ENCODE measurements around the gene HDAC4. TPM values are rescaled to one million over a fixed set of nuclear protein-coding genes. Genes with fewer than 3 reads are reported as not detected.

Gene HDAC4
- total RNA-seq, 2 experiments from 2014 or later = 22.6 to 24.5 TPM

DNA sequence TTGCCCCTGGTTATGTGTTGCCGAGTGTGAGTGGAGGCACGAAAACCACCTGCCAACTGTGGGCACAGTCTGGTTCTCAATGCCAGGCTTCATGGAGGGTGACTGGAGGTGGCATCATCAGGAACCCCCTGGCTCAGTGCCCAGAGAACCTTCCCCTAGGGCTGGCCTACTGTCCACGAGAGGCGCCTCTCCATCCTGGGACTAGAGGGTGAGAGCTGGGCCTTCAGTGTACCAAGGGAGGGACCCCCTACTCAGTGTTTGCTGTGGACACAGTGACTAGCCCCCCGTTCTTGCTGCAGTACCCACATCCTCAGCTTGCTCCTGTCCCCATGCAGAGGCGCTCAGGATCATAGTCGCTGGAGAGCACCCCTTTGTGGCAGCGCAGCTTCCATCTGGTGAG lies 202.6 kb downstream of the HDAC4 start:
- H3K27ac Mint-ChIP-seq = no peak overlapping the region
- POLR2A ChIA-PET = no interaction called here

DNA sequence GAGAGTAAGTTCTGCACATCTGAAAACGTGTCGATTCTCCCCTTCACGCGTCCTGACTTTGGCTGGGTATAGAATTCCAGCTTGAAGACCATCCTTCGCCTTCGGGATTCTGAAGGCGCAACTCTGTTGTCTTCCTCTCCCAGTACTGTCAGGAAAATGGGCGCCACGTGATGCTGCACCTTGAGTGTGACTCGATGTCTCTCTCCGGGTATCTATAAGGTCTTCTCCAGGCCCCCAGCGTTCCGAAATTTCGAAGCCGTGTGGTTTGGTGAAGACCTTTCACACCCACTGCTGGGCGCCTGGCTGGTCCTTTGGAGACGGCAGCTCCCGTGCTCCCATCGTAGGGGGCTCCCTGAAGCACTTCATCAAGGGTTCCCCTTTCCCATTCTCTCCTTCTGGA lies 203.7 kb downstream of the HDAC4 start:
- peaks cover 10% of the 10 kb centered on the region for H3K4me1 Mint-ChIP-seq (ENCODE audit: low read depth)
- ChIA-PET POLR2A (no interaction called here), CTCF (no interaction called here)
- H3K27ac Mint-ChIP-seq = no peak overlapping the region
- no peak for ATAC-seq
- no peaks in the 10 kb centered on the region for H3K36me3 Mint-ChIP-seq (ENCODE audit: low read depth)
- no peak for DNase-seq
- no peaks in the 10 kb centered on the region for H3K27me3 Mint-ChIP-seq
- H3K4me3 Mint-ChIP-seq = no peak overlapping the region
- TF ChIP-seq, protein P1, sequence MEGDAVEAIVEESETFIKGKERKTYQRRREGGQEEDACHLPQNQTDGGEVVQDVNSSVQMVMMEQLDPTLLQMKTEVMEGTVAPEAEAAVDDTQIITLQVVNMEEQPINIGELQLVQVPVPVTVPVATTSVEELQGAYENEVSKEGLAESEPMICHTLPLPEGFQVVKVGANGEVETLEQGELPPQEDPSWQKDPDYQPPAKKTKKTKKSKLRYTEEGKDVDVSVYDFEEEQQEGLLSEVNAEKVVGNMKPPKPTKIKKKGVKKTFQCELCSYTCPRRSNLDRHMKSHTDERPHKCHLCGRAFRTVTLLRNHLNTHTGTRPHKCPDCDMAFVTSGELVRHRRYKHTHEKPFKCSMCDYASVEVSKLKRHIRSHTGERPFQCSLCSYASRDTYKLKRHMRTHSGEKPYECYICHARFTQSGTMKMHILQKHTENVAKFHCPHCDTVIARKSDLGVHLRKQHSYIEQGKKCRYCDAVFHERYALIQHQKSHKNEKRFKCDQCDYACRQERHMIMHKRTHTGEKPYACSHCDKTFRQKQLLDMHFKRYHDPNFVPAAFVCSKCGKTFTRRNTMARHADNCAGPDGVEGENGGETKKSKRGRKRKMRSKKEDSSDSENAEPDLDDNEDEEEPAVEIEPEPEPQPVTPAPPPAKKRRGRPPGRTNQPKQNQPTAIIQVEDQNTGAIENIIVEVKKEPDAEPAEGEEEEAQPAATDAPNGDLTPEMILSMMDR (IDR thresholded peaks at IDR 0.05) = no peak
- intact Hi-C loops (cut with micrococcal nuclease) = no loop called here
- no peaks in the 10 kb centered on the region for H3K9me3 Mint-ChIP-seq

More for the DNA sequence above, 202.6 kb downstream of the HDAC4 start:
- peaks cover 10% of the 10 kb centered on the region for H3K4me1 Mint-ChIP-seq (ENCODE audit: low read depth)
- CTCF ChIA-PET = no interaction called here
- DNase-seq (no peak), ATAC-seq (no peak)
- no peak overlapping the region for H3K4me3 Mint-ChIP-seq
- H3K27me3 Mint-ChIP-seq = no peaks in the 10 kb centered on the region
- TF ChIP-seq, protein P1 (IDR thresholded peaks at IDR 0.05) = no peak
- H3K36me3 Mint-ChIP-seq (ENCODE audit: low read depth) = no peaks in the 10 kb centered on the region
- no peaks in the 10 kb centered on the region for H3K9me3 Mint-ChIP-seq
- intact Hi-C loops (cut with micrococcal nuclease) = no loop called here

DNA sequence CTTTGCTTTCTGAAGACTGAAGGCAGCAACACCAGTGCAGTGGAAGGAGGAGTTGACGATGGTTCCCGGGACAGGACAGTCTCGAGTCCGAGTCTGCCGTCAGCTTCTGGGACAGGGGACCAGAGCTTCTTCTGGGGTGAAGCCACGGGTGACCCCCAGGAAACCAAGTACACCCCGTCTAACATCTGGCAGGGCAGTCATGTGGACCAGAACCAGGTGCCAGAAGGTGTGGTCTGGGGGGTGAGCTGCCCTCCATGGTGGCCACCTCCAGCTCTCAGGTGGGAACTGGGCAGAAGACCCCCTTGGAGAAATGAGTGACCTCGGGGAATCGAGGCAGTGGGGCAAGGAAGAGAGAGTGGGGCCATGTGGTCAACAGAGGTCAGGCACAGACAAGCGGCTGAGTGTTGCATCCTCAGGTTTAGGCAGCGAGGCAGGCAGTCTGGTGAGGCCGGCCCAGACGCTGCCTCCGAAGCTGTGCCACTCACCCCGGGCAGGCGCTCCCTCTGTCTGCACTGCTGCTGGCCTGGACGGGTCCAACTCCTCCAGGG lies 204.3 kb downstream of the HDAC4 start:
- Mint-ChIP-seq H3K27ac (no peak overlapping the region), H3K9me3 (no peaks in the 10 kb centered on the region), H3K27me3 (no peaks in the 10 kb centered on the region), H3K4me3 (no peak overlapping the region), H3K4me1 (ENCODE audit: low read depth) (peaks cover 7% of the 10 kb centered on the region), H3K36me3 (ENCODE audit: low read depth) (no peaks in the 10 kb centered on the region)
- intact Hi-C loops (cut with micrococcal nuclease) = no loop called here
- TF ChIP-seq, protein P1 (IDR thresholded peaks at IDR 0.05) = no peak
- no peak for ATAC-seq
- CTCF ChIA-PET = no interaction called here
- DNase-seq = no peak
- POLR2A ChIA-PET = no interaction called here

DNA sequence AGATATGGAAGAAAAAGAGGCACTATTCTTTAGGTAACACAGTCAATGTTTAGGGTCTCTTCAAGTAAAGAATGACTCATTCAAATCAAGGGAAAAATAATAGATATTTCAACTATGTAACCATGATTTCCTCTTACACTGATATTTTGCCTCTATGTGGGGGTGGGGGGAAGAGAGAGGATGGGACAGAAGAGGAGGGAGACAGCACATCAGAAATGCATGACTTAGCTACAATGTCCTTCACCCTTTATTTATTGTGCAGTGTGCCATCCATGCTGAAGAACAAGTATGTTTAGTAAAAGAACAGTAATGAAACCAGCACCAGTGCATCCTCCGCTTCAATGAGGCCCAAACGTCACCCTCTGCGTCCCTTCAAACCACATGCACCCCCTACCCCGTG lies 204.8 kb downstream of the HDAC4 start:
- Mint-ChIP-seq H3K4me3 (no peak overlapping the region), H3K4me1 (ENCODE audit: low read depth) (peaks cover 7% of the 10 kb centered on the region), H3K27me3 (no peaks in the 10 kb centered on the region), H3K36me3 (ENCODE audit: low read depth) (no peaks in the 10 kb centered on the region), H3K27ac (no peak overlapping the region), H3K9me3 (no peaks in the 10 kb centered on the region)
- ATAC-seq = no peak
- CTCF ChIA-PET = no interaction called here
- POLR2A ChIA-PET = no interaction called here
- TF ChIP-seq, protein P1 (IDR thresholded peaks at IDR 0.05) = no peak
- DNase-seq = no peak
- intact Hi-C loops (cut with micrococcal nuclease) = no loop called here

DNA sequence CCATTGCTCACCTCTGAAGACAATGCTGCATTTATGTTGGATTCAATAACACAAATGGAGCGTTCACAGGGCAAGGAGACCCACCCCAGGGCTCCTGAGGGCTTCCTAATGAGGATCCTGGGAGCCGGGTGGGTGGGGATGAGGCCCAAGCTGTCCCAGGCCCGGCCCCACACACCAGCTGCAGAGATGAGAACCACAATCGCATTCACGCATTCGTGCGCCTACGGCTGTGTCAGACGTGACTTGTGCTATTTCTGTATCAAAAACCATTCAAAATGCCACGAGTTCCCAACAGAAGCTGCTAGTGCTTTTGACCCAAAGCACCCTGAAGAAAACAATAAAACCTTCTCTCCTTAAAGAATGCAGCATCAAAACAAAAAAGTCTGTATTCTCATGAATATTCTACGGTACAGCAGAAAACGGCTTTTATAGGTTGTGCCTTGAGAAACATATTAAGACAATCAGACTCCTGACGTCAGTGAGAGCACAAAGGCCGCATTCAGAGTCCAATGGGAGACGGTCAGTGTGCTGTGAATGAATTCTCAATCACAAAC lies 205.4 kb downstream of the HDAC4 start:
- ATAC-seq (no peak), DNase-seq (no peak)
- POLR2A ChIA-PET = no interaction called here
- H3K4me3 Mint-ChIP-seq = no peak overlapping the region
- no peaks in the 10 kb centered on the region for H3K27me3 Mint-ChIP-seq
- TF ChIP-seq, protein P1 (IDR thresholded peaks at IDR 0.05) = no peak
- peaks cover 7% of the 10 kb centered on the region for H3K4me1 Mint-ChIP-seq (ENCODE audit: low read depth)
- intact Hi-C loops (cut with micrococcal nuclease) = no loop called here
- CTCF ChIA-PET = no interaction called here
- peaks cover 4% of the 10 kb centered on the region for H3K36me3 Mint-ChIP-seq (ENCODE audit: low read depth)
- no peak overlapping the region for H3K27ac Mint-ChIP-seq
- H3K9me3 Mint-ChIP-seq = no peaks in the 10 kb centered on the region

All from activated CD8-positive, alpha-beta T cell treated with anti-CD3 and anti-CD28 coated beads for 36 hours (primary cell).